NCI-H2029 (cell line): ENCODE measurements around the gene SMAD3.
"Not testable (repeated sequence)": the region's sequence is repeated elsewhere in the genome, so short reads cannot be mapped to it uniquely, and the experiment has no call there.

ENCODE experiments used
- DNase-seq: peaks from one replicate; lab custom pipeline; 2025; lab: John Stamatoyannopoulos, UW

The SMAD3 gene

GRCh38 chr15:67063689-67064606 lies 1.5 kb upstream of the SMAD3 start:
- peak; percentile 21 for DNase-seq

GRCh38 chr15:67064607-67065530 lies 533 bp upstream of the SMAD3 start:
- DNase-seq, result no peak

- DNase-seq, result no peak
These were observed 898 bp downstream of the SMAD3 start for GRCh38 chr15:67066041-67066958.

GRCh38 chr15:67066959-67067853 lies 1.8 kb downstream of the SMAD3 start:
- DNase-seq, result no peak

- DNase-seq, result no peak
These were observed 2.6 kb downstream of the SMAD3 start for GRCh38 chr15:67067930-67068551.

- no peak for DNase-seq
These were observed 3.5 kb downstream of the SMAD3 start for GRCh38 chr15:67068710-67069400.

- DNase-seq, result no peak
These were observed 4.7 kb downstream of the SMAD3 start for GRCh38 chr15:67070150-67070549.

- DNase-seq, result no peak
These were observed 5.7 kb downstream of the SMAD3 start for GRCh38 chr15:67070892-67071664.

GRCh38 chr15:67072442-67072841 lies 7.0 kb downstream of the SMAD3 start:
- DNase-seq, result no peak

GRCh38 chr15:67072958-67073357 lies 7.6 kb downstream of the SMAD3 start:
- DNase-seq, result no peak

GRCh38 chr15:67074886-67075229 lies 9.5 kb downstream of the SMAD3 start:
- no peak for DNase-seq

- not testable (repeated sequence) for DNase-seq
These were observed 10.2 kb downstream of the SMAD3 start for GRCh38 chr15:67075555-67076135.

GRCh38 chr15:67076147-67076843 lies 10.9 kb downstream of the SMAD3 start:
- DNase-seq, result no peak

- no peak for DNase-seq
These were observed 12.3 kb downstream of the SMAD3 start for GRCh38 chr15:67077641-67078215.

- DNase-seq, result no peak
These were observed 14.0 kb downstream of the SMAD3 start for GRCh38 chr15:67079361-67079760.

GRCh38 chr15:67080118-67080899 lies 14.9 kb downstream of the SMAD3 start:
- DNase-seq, result no peak
